K562 (cell line): ENCODE data around the gene CXCL17. TPM values are rescaled to one million over a fixed set of nuclear protein-coding genes. Genes with fewer than 3 reads are reported as not detected.
A peak's percentile ranks its signal among the peaks of the same experiment; 100 is the strongest.

Experiments used
- ATAC-seq: fragments of 200-7000 bp; cut with Tn5 transposase; 3 replicates; pipeline ENCODE4 v1.9.1; 2020; ENCODE audit warnings: moderate library complexity
- Bru-seq: library from RNA; stranded (reverse); fragments of 400-500 nt; gene quantifications from one replicate; lab custom pipeline; 2021; lab: Mats Ljungman, UMichigan
- BruChase-seq, 2 experiments: library from RNA; stranded (reverse); fragments of 400-500 nt; gene quantifications; one replicate each; lab custom pipeline; 2021; lab: Mats Ljungman, UMichigan
- BruUV-seq: library from RNA; stranded (reverse); fragments of 400-500 nt; replicated peaks from 2 replicates; lab custom pipeline; 2021; lab: Mats Ljungman, UMichigan
- CTCF ChIA-PET: fragments of 300-600 bp; formaldehyde crosslinking; extraction: SDS; loops from one replicate; lab custom pipeline; 2021; ENCODE audit warnings: low intra/inter-chr PET ratio; lab: Yijun Ruan, JAX
- POLR2A ChIA-PET: fragments of 300-600, 350-650 bp; sonication (Branson Sonifier 250); formaldehyde crosslinking; extraction: SDS; loops from one replicate; lab custom pipeline; 2021; ENCODE audit warnings: antibody characterized with exemption, inconsistent platforms; lab: Yijun Ruan, JAX
- DNase-seq, 4 experiments: peaks; one replicate each; pipeline versions ENCODE4 v3.0.0 to v3.0.0-alpha.2; 2011 to 2018; ENCODE audit warnings: low spot score in 3 of 4, mixed read lengths in 3 of 4; ENCODE audit errors: extremely low read depth in 1 of 4
- FAIRE-seq: peaks from 2 replicates; lab custom pipeline; 2011; peaks lifted over from hg19 to GRCh38; lab: Jason Lieb, UNC
- H2AFZ ChIP-seq: 2 replicates; pipeline ENCODE4 v1.6.0; 2011; ENCODE audit warnings: low read depth, low read length, control low read depth, inconsistent platforms
- H3K27ac ChIP-seq: fragments of 200-600 bp; 3 replicates; pipeline ENCODE4 v1.8.0; 2011; ENCODE audit warnings: low read depth, mild to moderate bottlenecking, control low read depth, inconsistent platforms, low read length, moderate library complexity, mixed read lengths; ENCODE audit errors: extremely low read depth
- H3K27me3 ChIP-seq, 2 experiments: fragments of 300-600 bp in 1 of 2; 2 replicates in 1 of 2; 3 replicates in 1 of 2; pipeline versions ENCODE4 v1.6.0 to v1.8.0; 2011; ENCODE audit warnings: inconsistent platforms in 2 of 2, low read length in 2 of 2, mild to moderate bottlenecking in 1 of 2, mixed read lengths in 1 of 2, moderate library complexity in 1 of 2; ENCODE audit not compliant: control insufficient read depth in 2 of 2, insufficient read depth in 2 of 2
- H3K36me3 ChIP-seq: fragments of 300-600 bp; 3 replicates; pipeline ENCODE4 v1.8.0; 2011; ENCODE audit warnings: mild to moderate bottlenecking, low read length, inconsistent platforms; ENCODE audit not compliant: control insufficient read depth, insufficient read depth
- H3K4me1 ChIP-seq, 2 experiments: fragments of 200-600 bp in 1 of 2; replicated peaks in 1 of 2; 2 replicates in 1 of 2; 3 replicates in 1 of 2; pipeline versions ENCODE4 v1.5.1 to v1.8.0; 2011; ENCODE audit warnings: inconsistent platforms in 2 of 2, low read length in 2 of 2, mild to moderate bottlenecking in 1 of 2, mixed read lengths in 1 of 2, moderate library complexity in 1 of 2; ENCODE audit not compliant: control insufficient read depth in 2 of 2, insufficient read depth in 2 of 2
- H3K4me2 ChIP-seq: 2 replicates; pipeline ENCODE4 v1.6.1; 2011; ENCODE audit warnings: low read length, control low read depth, inconsistent platforms, mixed read lengths; ENCODE audit not compliant: insufficient read depth
- H3K4me3 ChIP-seq: fragments of 200-600 bp; sonication (generic), shearing (Covaris generic); 2 replicates; pipeline ENCODE4 v1.5.1; 2016; ENCODE audit warnings: control low read depth, inconsistent platforms
- H3K79me2 ChIP-seq: fragments of 200-600 bp; 3 replicates; pipeline ENCODE4 v1.8.0; 2011; ENCODE audit warnings: low read length, inconsistent platforms; ENCODE audit not compliant: control insufficient read depth, insufficient read depth
- H3K9ac ChIP-seq, 2 experiments: 2 replicates each; pipeline versions ENCODE4 v1.6.0 to v1.6.1; 2011; ENCODE audit warnings: low read depth in 2 of 2, low read length in 2 of 2, control low read depth in 1 of 2, inconsistent platforms in 1 of 2, mild to moderate bottlenecking in 1 of 2, mixed read lengths in 1 of 2; ENCODE audit not compliant: insufficient read depth in 1 of 2
- H3K9me1 ChIP-seq: one replicate; pipeline ENCODE4 v1.6.0; 2011; ENCODE audit warnings: inconsistent platforms, mild to moderate bottlenecking, low read length, moderate library complexity; ENCODE audit not compliant: control insufficient read depth, insufficient read depth
- H3K9me3 ChIP-seq: replicated peaks from 2 replicates; pipeline ENCODE4 v1.5.1; 2011; ENCODE audit warnings: low read depth, low read length, inconsistent platforms; ENCODE audit not compliant: control insufficient read depth, insufficient read depth
- H4K20me1 ChIP-seq: replicated peaks from 2 replicates; pipeline ENCODE4 v1.6.1; 2011; ENCODE audit warnings: low read length, inconsistent platforms, mixed read lengths; ENCODE audit not compliant: control insufficient read depth, insufficient read depth
- BRCA1 ChIP-seq, 2 experiments: fragments of 450-650 bp in 1 of 2; sonication (generic) in 1 of 2; formaldehyde crosslinking in 1 of 2; IDR thresholded peaks; 2 replicates each; pipeline versions ENCODE4 v1.5.0 to v1.6.1; 2017 to 2020; ENCODE audit warnings: mild to moderate bottlenecking in 1 of 2, missing genetic modification reagents in 1 of 2
- CGGBP1 ChIP-seq: fragments of 250-450 bp; sonication (Bioruptor Pico); IDR thresholded peaks from 2 replicates; pipeline ENCODE4 v1.9.0; 2021; ENCODE audit warnings: mild to moderate bottlenecking
- GABPB1 ChIP-seq: sonication (generic); formaldehyde crosslinking; IDR thresholded peaks from 2 replicates; pipeline ENCODE4 v1.8.0; 2022; ENCODE audit warnings: mild to moderate bottlenecking, missing genetic modification reagents
- KLF16 ChIP-seq: IDR thresholded peaks from 2 replicates; pipeline ENCODE4 v1.6.1; 2016; ENCODE audit warnings: antibody characterized with exemption
- MLLT1 ChIP-seq, 2 experiments: fragments of 450-650 bp; IDR thresholded peaks; 2 replicates each; pipeline ENCODE4 v1.6.1; 2016
- NKRF ChIP-seq: fragments of 450-650 bp; IDR thresholded peaks from 2 replicates; pipeline ENCODE4 v1.6.1; 2016; ENCODE audit warnings: borderline replicate concordance
- SMC3 ChIP-seq: conservative IDR thresholded peaks from 2 replicates; pipeline ENCODE4 v1.6.1; 2011; ENCODE audit warnings: low read depth, low read length, improper control_type of control experiment; ENCODE audit not compliant: insufficient read depth
- ZFP36 ChIP-seq: fragments of 150-350 bp; IDR thresholded peaks from 2 replicates; pipeline ENCODE4 v1.6.1; 2018; ENCODE audit warnings: low read length, low read depth; ENCODE audit not compliant: partially characterized antibody
- ZNF79 ChIP-seq: fragments of 250-450 bp; sonication (Bioruptor Pico); IDR thresholded peaks from 2 replicates; pipeline ENCODE4 v1.4.0; 2020; ENCODE audit warnings: low read depth, mild to moderate bottlenecking, moderate library complexity
- WGBS: fragments of 100-300 bp; shearing (Covaris generic); methylation state at CpG from one replicate; pipeline ENCODE4 v1.1.6; 2016; ENCODE audit warnings: low coverage, mixed read lengths; ENCODE audit not compliant: insufficient coverage; ENCODE audit errors: missing lambda C conversion rate; 5-methylcytosine and 5-hydroxymethylcytosine counted together
- in situ Hi-C: fragments of 300-500 bp; cut with MboI; formaldehyde crosslinking; loops from 4 replicates; pipeline ENCODE4 v1.15.0; 2018; ENCODE audit warnings: inconsistent platforms, mixed read lengths
- intact Hi-C: fragments of 100-400 bp; cut with micrococcal nuclease; formaldehyde crosslinking; loops from 2 replicates; pipeline ENCODE4 v1.14.2; 2022
- long read RNA-seq, 3 experiments: library from polyadenylated mRNA in 2 of 3; library from RNA in 1 of 3; unstranded in 2 of 3; stranded (forward) in 1 of 3; transcript quantifications; one replicate each; pipeline ENCODE4 v2.0.0, GENCODE V29; 2019 to 2022
- polyA minus RNA-seq, 3 experiments: library from RNA; depleted of rRNA, polyadenylated mRNA; stranded (reverse); fragments of >200 nt; gene quantifications; 2 replicates each; pipeline ENCODE4 v1.2.3, GENCODE V29; 2011
- polyA plus RNA-seq, 8 experiments: library from polyadenylated mRNA; depleted of rRNA in 4 of 8; stranded (reverse) in 5 of 8; unstranded in 3 of 8; fragments of >200 nt; fragmentation: Nextera tagmentation in 2 of 8; fragmentation: Illumina TruSeq in 1 of 8; extraction: Ambion mirVana in 2 of 8; extraction: Trizol in 1 of 8; gene quantifications; 2 replicates each; pipeline versions ENCODE4 v1.2.1 to v1.2.3, GENCODE V29; 2011 to 2014; ENCODE audit warnings: inconsistent platforms in 1 of 8, missing spikeins in 1 of 8
- total RNA-seq, 7 experiments: library from RNA; depleted of rRNA in 6 of 7; stranded (reverse); fragments of >200 nt in 6 of 7; fragmentation: Illumina TruSeq in 2 of 7; extraction: Trizol in 2 of 7; gene quantifications; 2 replicates each; pipeline versions ENCODE4 v1.2.1 to v1.2.3, GENCODE V29; 2011 to 2021; ENCODE audit warnings: low replicate concordance in 1 of 7

The CXCL17 gene
- total RNA-seq (2011; cell fraction: chromatin; rRNA removed; ENCODE audit: low replicate concordance): not detected in 2 replicates
- total RNA-seq (2011; cell fraction: nucleolus; rRNA removed): not detected in 2 replicates
- not detected in 2 replicates for total RNA-seq (2011; cell fraction: nucleoplasm; rRNA removed)
- total RNA-seq (2014; rRNA removed) (not detected in 2 replicates), total RNA-seq (2014; rRNA removed; fragmentation: Illumina TruSeq; extraction: Trizol) (not detected in 2 replicates), total RNA-seq (2015; rRNA removed; fragmentation: Illumina TruSeq; extraction: Trizol) (not detected in 2 replicates), total RNA-seq (2021) (not detected in 2 replicates), polyA plus RNA-seq (2011; rRNA removed) (not detected in 2 replicates), polyA plus RNA-seq (2014; fragmentation: Illumina TruSeq; extraction: Trizol) (0.10 TPM in 1 of 2 replicates, not detected in the other), polyA plus RNA-seq (2014; fragmentation: Nextera tagmentation; extraction: Ambion mirVana) (under 1 TPM in 1 of 2 experiments, not detected in 1; 0.15 TPM), polyA plus RNA-seq (2014; rRNA removed) (not detected in 2 replicates), polyA minus RNA-seq (2011; rRNA and poly(A)+ RNA removed) (not detected in 2 replicates), Bru-seq, nascent RNA (not detected), BruChase-seq, experiment 1, labeled RNA remaining after a 2-hour chase (not detected), BruChase-seq, experiment 2, labeled RNA remaining after a 6-hour chase (percentile 7 among the genes with signal in this experiment)
- polyA plus RNA-seq (2011; cell fraction: cytosol; rRNA removed): not detected in 2 replicates
- not detected in 2 replicates for polyA plus RNA-seq (2011; cell fraction: nucleus; rRNA removed)
- polyA plus RNA-seq (2012): 0.14 and 0.19 TPM in 2 replicates
- polyA minus RNA-seq (2011; cell fraction: cytosol; rRNA and poly(A)+ RNA removed): not detected in 2 replicates
- polyA minus RNA-seq (2011; cell fraction: nucleus; rRNA and poly(A)+ RNA removed): not detected in 2 replicates
- long read RNA-seq, experiment 1: 0 reads
- long read RNA-seq, experiment 2: 0 reads
- long read RNA-seq, experiment 3: 0 reads

- Histone ChIP-seq H3K9ac (no peak within 1 kb of the TSS), H3K4me3 (no peak within 1 kb of the TSS), H4K20me1 (no peaks in the 10 kb centered on the region), H3K79me2 (no peaks in the 10 kb centered on the region), H2AFZ (peak within 1 kb of the TSS; percentile 8; the same call in 1 of the 2 replicates), H3K4me1 (no peaks in the 10 kb centered on the region; a peak in 1 of 5 replicates), H3K27me3 (no peaks in the 10 kb centered on the region; a peak in 1 of 5 replicates), H3K9me3 (no peaks in the 10 kb centered on the region), H3K4me2 (no peak within 1 kb of the TSS), H3K27ac (no peak within 1 kb of the TSS), H3K36me3 (no peaks in the 10 kb centered on the region), H3K9me1 (no peaks in the 10 kb centered on the region)
- FAIRE-seq: no peak
- intact Hi-C loops: no loop called here
- no peak for ATAC-seq
- ChIA-PET POLR2A (no interaction called here), CTCF (no interaction called here)
- TF ChIP-seq NKRF: no peak
- no peak for TF ChIP-seq SMC3
- TF ChIP-seq KLF16: no peak
- no peak for TF ChIP-seq BRCA1 (IDR thresholded peaks at IDR 0.05)
- no peak for TF ChIP-seq BRCA1 (CRISPR knock-in tag; IDR thresholded peaks at IDR 0.05)
- no peak for TF ChIP-seq GABPB1 (CRISPR knock-in tag)
- TF ChIP-seq MLLT1 (IDR thresholded peaks at IDR 0.05): no peak
- no peak for TF ChIP-seq ZNF79 (CRISPR knock-in tag)
- TF ChIP-seq ZFP36: no peak
- TF ChIP-seq CGGBP1 (CRISPR knock-in tag): no peak
- BruUV-seq: no TSS peak
- 53% methylated on average over 7 of the region's 7 CpGs for WGBS
- no peak for DNase-seq
- in situ Hi-C loops: no loop called here
Observed at GRCh38 chr19:42442833-42443232, at the start of gene CXCL17. TSS of gene CXCL17 (minus strand) at chr19:42442946. CDS start at chr19:42442832, 114 bp downstream.
